CD4-positive, alpha-beta memory T cell (primary cell): Measurements from ENCODE around the gene TMEM86A. TPM values are rescaled to one million over a fixed set of nuclear protein-coding genes. Genes with fewer than 3 reads are reported as not detected.

Source experiments
- CTCF ChIA-PET: fragments of 350-600 bp; sonication (Branson Sonifier 250); formaldehyde crosslinking; loops from one replicate; lab custom pipeline; 2021; ENCODE audit warnings: inconsistent platforms; ENCODE audit not compliant: partially characterized antibody; lab: Charles Lee
- POLR2A ChIA-PET: fragments of 350-600 bp; sonication (Branson Sonifier 250); formaldehyde crosslinking; loops from one replicate; lab custom pipeline; 2021; ENCODE audit not compliant: partially characterized antibody; lab: Charles Lee
- DNase-seq, 5 donors: peaks; one replicate each; pipeline versions ENCODE4 v3.0.0 to v3.0.0-alpha.2; 2020 to 2022; ENCODE audit warnings: mixed read lengths in 1 of 5
- H3K27ac ChIP-seq: one replicate; pipeline ENCODE4 v1.7.0; 2013; ENCODE audit warnings: low read depth, low read length
- H3K27me3 ChIP-seq: 2 replicates; pipeline ENCODE4 v1.7.0; 2013; ENCODE audit warnings: mild to moderate bottlenecking, low read length, moderate library complexity; ENCODE audit not compliant: insufficient read depth
- H3K36me3 ChIP-seq: 2 replicates; pipeline ENCODE4 v1.7.0; 2013; ENCODE audit warnings: mild to moderate bottlenecking, low read length, moderate library complexity; ENCODE audit not compliant: insufficient read depth
- H3K4me1 ChIP-seq: 2 replicates; pipeline ENCODE4 v1.7.0; 2013; ENCODE audit warnings: mild to moderate bottlenecking, low read length, moderate library complexity; ENCODE audit not compliant: insufficient read depth
- H3K4me3 ChIP-seq, 2 donors: one replicate each; pipeline ENCODE4 v1.7.0; 2013; ENCODE audit warnings: low read length in 2 of 2, mild to moderate bottlenecking in 1 of 2
- H3K9me3 ChIP-seq, 2 donors: one replicate each; pipeline ENCODE4 v1.7.0; 2013; ENCODE audit warnings: low read length in 2 of 2, control low read depth in 1 of 2; ENCODE audit not compliant: control insufficient read depth in 1 of 2
- H3K27ac Mint-ChIP-seq, 7 donors: one replicate each; pipeline ENCODE4 v1.8.0; 2020 to 2021; ENCODE audit warnings: mixed read lengths in 7 of 7, mild to moderate bottlenecking in 6 of 7, inconsistent platforms in 3 of 7, moderate library complexity in 3 of 7
- H3K27me3 Mint-ChIP-seq, 2 donors: one replicate each; pipeline ENCODE4 v1.8.0; 2020 to 2021; ENCODE audit warnings: mixed read lengths in 2 of 2
- H3K36me3 Mint-ChIP-seq, 2 donors: one replicate each; pipeline ENCODE4 v1.8.0; 2020 to 2021; ENCODE audit warnings: mixed read lengths in 2 of 2, inconsistent platforms in 1 of 2, mild to moderate bottlenecking in 1 of 2
- H3K4me1 Mint-ChIP-seq, 4 donors: one replicate each; pipeline ENCODE4 v1.8.0; 2020 to 2021; ENCODE audit warnings: mixed read lengths in 4 of 4, mild to moderate bottlenecking in 1 of 4
- H3K4me3 Mint-ChIP-seq, 8 donors: one replicate each; pipeline ENCODE4 v1.8.0; 2020 to 2021; ENCODE audit warnings: mixed read lengths in 8 of 8, mild to moderate bottlenecking in 7 of 8, moderate library complexity in 6 of 8, inconsistent platforms in 3 of 8
- H3K9me3 Mint-ChIP-seq, 8 donors: one replicate each; pipeline ENCODE4 v1.8.0; 2020 to 2021; ENCODE audit warnings: mixed read lengths in 8 of 8, mild to moderate bottlenecking in 5 of 8, inconsistent platforms in 3 of 8, moderate library complexity in 1 of 8
- intact Hi-C: fragments of 100-400 bp; cut with micrococcal nuclease; formaldehyde crosslinking; loops from one replicate; pipeline ENCODE4 v1.15.1; 2023
- polyA plus RNA-seq, 2 donors: library from polyadenylated mRNA; unstranded; fragments of 300-500 nt; fragmentation: Illumina TruSeq; gene quantifications; one replicate each; pipeline ENCODE4 v1.2.3, GENCODE V29; 2021
- total RNA-seq, 2 experiments: library from RNA; stranded (reverse); gene quantifications; one replicate each; pipeline ENCODE4 v1.2.3, GENCODE V29; 2021

TMEM86A gene
- total and polyA plus RNA-seq, 4 experiments from 2014 or later = 0.76 to 4.0 (median 1.7) TPM

GRCh38 chr11:18739685-18740084 lies 41.1 kb downstream of the TMEM86A start:
- H3K9me3 Mint-ChIP-seq = no peaks in the 10 kb centered on the region
- H3K36me3 Mint-ChIP-seq = no peaks in the 10 kb centered on the region
- Histone ChIP-seq H3K27ac (no peak overlapping the region), H3K4me1 (no peaks in the 10 kb centered on the region), H3K9me3 (no peaks in the 10 kb centered on the region), H3K27me3 (no peaks in the 10 kb centered on the region), H3K4me3 (no peak overlapping the region), H3K36me3 (no peaks in the 10 kb centered on the region)
- H3K27ac Mint-ChIP-seq = peak overlapping the region in 1 of 7 donors; percentile 17
- peaks cover 0 to 3% (median 0%) of the 10 kb centered on the region in 4 donors for H3K4me1 Mint-ChIP-seq
- no peaks in the 10 kb centered on the region for H3K27me3 Mint-ChIP-seq
- H3K4me3 Mint-ChIP-seq = no peak overlapping the region
- ChIA-PET POLR2A (interaction anchor here (1.2 kb wide), 1 partner anchor 18 kb away, joined by 3 read pairs; no protein-coding TSS in a partner anchor), CTCF (interaction anchor here (0.9 to 3.1 kb wide), 5 partner anchors 11 to 199 kb away, joined by 3 to 14 read pairs (median 3); no protein-coding TSS in a partner anchor)
- no peak for DNase-seq
- intact Hi-C loops = no loop called here

GRCh38 chr11:18741783-18742182 lies 43.2 kb downstream of the TMEM86A start:
- no peak overlapping the region for H3K27ac Mint-ChIP-seq

GRCh38 chr11:18743365-18743764 lies 44.8 kb downstream of the TMEM86A start:
- Mint-ChIP-seq H3K4me1 (peaks cover 0 to 3% (median 0%) of the 10 kb centered on the region in 4 donors), H3K27me3 (no peaks in the 10 kb centered on the region), H3K27ac (no peak overlapping the region), H3K9me3 (no peaks in the 10 kb centered on the region), H3K36me3 (no peaks in the 10 kb centered on the region), H3K4me3 (no peak overlapping the region)
- Histone ChIP-seq H3K9me3 (no peaks in the 10 kb centered on the region), H3K4me3 (no peak overlapping the region), H3K27me3 (no peaks in the 10 kb centered on the region), H3K4me1 (no peaks in the 10 kb centered on the region), H3K27ac (no peak overlapping the region), H3K36me3 (no peaks in the 10 kb centered on the region)
- DNase-seq = no peak
- intact Hi-C loops = no loop called here
- POLR2A ChIA-PET = no interaction called here
- CTCF ChIA-PET = interaction anchor here (1.4 to 2.0 kb wide), 3 partner anchors 11 to 21 kb away, joined by 4 to 8 read pairs (median 6); no protein-coding TSS in a partner anchor

More at GRCh38 chr11:18741783-18742182, 43.2 kb downstream of the TMEM86A start:
- Mint-ChIP-seq H3K4me3 (no peak overlapping the region), H3K9me3 (no peaks in the 10 kb centered on the region), H3K4me1 (peaks cover 0 to 3% (median 0%) of the 10 kb centered on the region in 4 donors), H3K27me3 (no peaks in the 10 kb centered on the region), H3K36me3 (no peaks in the 10 kb centered on the region)
- ChIA-PET POLR2A (no interaction called here), CTCF (interaction anchor here (0.9 to 1.7 kb wide), 2 partner anchors 11 to 18 kb away, joined by 3 to 5 read pairs; no protein-coding TSS in a partner anchor)
- no peak for DNase-seq
- Histone ChIP-seq H3K4me1 (no peaks in the 10 kb centered on the region), H3K27ac (no peak overlapping the region), H3K36me3 (no peaks in the 10 kb centered on the region), H3K9me3 (no peaks in the 10 kb centered on the region), H3K4me3 (no peak overlapping the region), H3K27me3 (no peaks in the 10 kb centered on the region)
- intact Hi-C loops = no loop called here

- Histone ChIP-seq H3K27me3 (no peaks in the 10 kb centered on the region), H3K36me3 (no peaks in the 10 kb centered on the region), H3K9me3 (no peaks in the 10 kb centered on the region), H3K27ac (no peak overlapping the region), H3K4me3 (no peak overlapping the region), H3K4me1 (no peaks in the 10 kb centered on the region)
- no peak for DNase-seq
- ChIA-PET POLR2A (no interaction called here), CTCF (interaction anchor here (1.2 to 2.0 kb wide), 3 partner anchors 11 to 19 kb away, joined by 3 to 8 read pairs (median 4); no protein-coding TSS in a partner anchor)
- intact Hi-C loops = no loop called here
- Mint-ChIP-seq H3K27me3 (no peaks in the 10 kb centered on the region), H3K4me3 (no peak overlapping the region), H3K27ac (no peak overlapping the region), H3K4me1 (peaks cover 0 to 2% (median 0%) of the 10 kb centered on the region in 4 donors), H3K36me3 (no peaks in the 10 kb centered on the region), H3K9me3 (no peaks in the 10 kb centered on the region)
Measured at GRCh38 chr11:18743900-18744514, 45.4 kb downstream of the TMEM86A start.

- intact Hi-C loops = no loop called here
Measured at GRCh38 chr11:18745251-18745650, 46.7 kb downstream of the TMEM86A start.

GRCh38 chr11:18748766-18749365 lies 50.3 kb downstream of the TMEM86A start:
- Histone ChIP-seq H3K4me1 (no peaks in the 10 kb centered on the region), H3K27ac (no peak overlapping the region), H3K9me3 (no peaks in the 10 kb centered on the region), H3K27me3 (no peaks in the 10 kb centered on the region), H3K4me3 (no peak overlapping the region), H3K36me3 (no peaks in the 10 kb centered on the region)
- POLR2A ChIA-PET = no interaction called here
- H3K36me3 Mint-ChIP-seq = no peaks in the 10 kb centered on the region
- H3K4me3 Mint-ChIP-seq = no peak overlapping the region
- no peaks in the 10 kb centered on the region for H3K9me3 Mint-ChIP-seq
- H3K27ac Mint-ChIP-seq = no peak overlapping the region
- CTCF ChIA-PET = interaction anchor here (1.4 to 1.8 kb wide), 3 partner anchors 13 to 18 kb away, joined by 5 to 7 read pairs (median 7); no protein-coding TSS in a partner anchor
- peaks cover 0 to 8% of the 10 kb centered on the region in 2 donors for H3K27me3 Mint-ChIP-seq
- intact Hi-C loops = no loop called here
- no peak for DNase-seq
- H3K4me1 Mint-ChIP-seq = no peaks in the 10 kb centered on the region

More at GRCh38 chr11:18745251-18745650, 46.7 kb downstream of the TMEM86A start:
- Mint-ChIP-seq H3K4me3 (no peak overlapping the region), H3K4me1 (no peaks in the 10 kb centered on the region), H3K9me3 (no peaks in the 10 kb centered on the region), H3K36me3 (no peaks in the 10 kb centered on the region), H3K27me3 (no peaks in the 10 kb centered on the region), H3K27ac (no peak overlapping the region)
- no peak for DNase-seq
- Histone ChIP-seq H3K4me1 (no peaks in the 10 kb centered on the region), H3K27me3 (no peaks in the 10 kb centered on the region), H3K4me3 (no peak overlapping the region), H3K36me3 (no peaks in the 10 kb centered on the region), H3K9me3 (no peaks in the 10 kb centered on the region), H3K27ac (no peak overlapping the region)
- POLR2A ChIA-PET = no interaction called here
- CTCF ChIA-PET = interaction anchor here (1.2 to 2.0 kb wide), 3 partner anchors 17 to 23 kb away, joined by 3 to 8 read pairs (median 6); no protein-coding TSS in a partner anchor

- no peaks in the 10 kb centered on the region for H3K9me3 Mint-ChIP-seq
- intact Hi-C loops = no loop called here
- H3K27ac Mint-ChIP-seq = no peak overlapping the region
- Histone ChIP-seq H3K4me1 (no peaks in the 10 kb centered on the region), H3K27me3 (no peaks in the 10 kb centered on the region), H3K36me3 (no peaks in the 10 kb centered on the region), H3K9me3 (no peaks in the 10 kb centered on the region), H3K27ac (no peak overlapping the region), H3K4me3 (no peak overlapping the region)
- H3K36me3 Mint-ChIP-seq = no peaks in the 10 kb centered on the region
- no peaks in the 10 kb centered on the region for H3K4me1 Mint-ChIP-seq
- H3K27me3 Mint-ChIP-seq = peaks cover 0 to 8% of the 10 kb centered on the region in 2 donors
- ChIA-PET POLR2A (no interaction called here), CTCF (interaction anchor here (1.4 to 1.8 kb wide), 3 partner anchors 12 to 19 kb away, joined by 5 to 7 read pairs (median 7); no protein-coding TSS in a partner anchor)
- no peak overlapping the region for H3K4me3 Mint-ChIP-seq
- no peak for DNase-seq
Measured at GRCh38 chr11:18749681-18750319, 51.2 kb downstream of the TMEM86A start.
